Heart left ventricle (tissue), 16 donors: ENCODE data around the gene CAND2. TPM values are rescaled to one million over a fixed set of nuclear protein-coding genes. Genes with fewer than 3 reads are reported as not detected.

Experiments used
- ATAC-seq, 4 donors: fragments of 200-7000 bp; cut with Tn5 transposase; one replicate each; pipeline ENCODE4 v1.9.1; 2020 to 2022; ENCODE audit warnings: moderate library complexity in 4 of 4, mild to moderate bottlenecking in 3 of 4, moderate number of reproducible peaks in 1 of 4
- DNase-seq, 5 donors: peaks; one replicate each; pipeline ENCODE4 v3.0.0-alpha.2; 2020
- H3K27ac ChIP-seq, 12 donors: fragments of 200-600 bp; sonication (generic) in 4 of 12; one replicate each; pipeline versions ENCODE4 v1.5.0 to v1.8.0; 2016 to 2022; ENCODE audit warnings: mild to moderate bottlenecking in 2 of 12
- H3K27me3 ChIP-seq, 9 donors: fragments of 200-600 bp; sonication (generic) in 2 of 9; one replicate each; pipeline versions ENCODE4 v1.5.1 to v1.8.0; 2016 to 2022; ENCODE audit warnings: mild to moderate bottlenecking in 3 of 9
- H3K36me3 ChIP-seq, 9 donors: fragments of 200-600 bp; sonication (generic) in 2 of 9; one replicate each; pipeline versions ENCODE4 v1.5.0 to v1.8.0; 2018 to 2022; ENCODE audit warnings: mild to moderate bottlenecking in 2 of 9
- H3K4me1 ChIP-seq, 12 donors: fragments of 200-600 bp; sonication (generic) in 4 of 12; one replicate each; pipeline versions ENCODE4 v1.5.0 to v1.8.0; 2016 to 2022; ENCODE audit warnings: mild to moderate bottlenecking in 3 of 12
- H3K4me3 ChIP-seq, 12 donors: fragments of 200-600 bp; sonication (generic) in 4 of 12; one replicate each; pipeline versions ENCODE4 v1.5.0 to v1.8.0; 2017 to 2022; ENCODE audit warnings: mild to moderate bottlenecking in 9 of 12, moderate library complexity in 4 of 12
- H3K9me3 ChIP-seq, 12 donors: fragments of 200-600 bp; sonication (generic) in 4 of 12; one replicate each; pipeline versions ENCODE4 v1.5.0 to v1.8.0; 2016 to 2022; ENCODE audit warnings: mild to moderate bottlenecking in 1 of 12
- CTCF ChIP-seq, 12 donors: fragments of 200-600 bp; sonication (generic) in 4 of 12; IDR thresholded peaks; one replicate each; pipeline versions ENCODE4 v1.5.0 to v1.8.0; 2018 to 2022; ENCODE audit warnings: antibody characterized with exemption in 12 of 12, mild to moderate bottlenecking in 5 of 12
- POLR2A ChIP-seq, 2 donors: fragments of 450-650 bp; IDR thresholded peaks; one replicate each; pipeline ENCODE4 v1.6.1; 2017; ENCODE audit warnings: antibody characterized with exemption in 2 of 2, mild to moderate bottlenecking in 2 of 2, moderate library complexity in 2 of 2
- WGBS, 4 donors: extraction: QIAGEN DNeasy Blood & Tissue Kit in 2 of 4; methylation state at CpG; one replicate each; pipeline versions ENCODE4 v1.1.5 to v1.1.7; 2013 to 2018; 5-methylcytosine and 5-hydroxymethylcytosine counted together
- intact Hi-C, 10 donors: fragments of 100-400 bp; cut with DNase I; formaldehyde crosslinking; loops; one replicate each; pipeline versions ENCODE4 v1.11.1 to v1.14.2; 2022
- polyA plus RNA-seq, 2 donors: library from polyadenylated mRNA; stranded (reverse); fragments of 200-250 nt; gene quantifications; one replicate each; pipeline ENCODE4 v1.2.3, GENCODE V29; 2013
- total RNA-seq, 9 donors: library from RNA; depleted of rRNA in 2 of 9; stranded (reverse); fragments of >200 nt in 2 of 9; fragmentation: NEBNext Ultra II Directional in 3 of 9; extraction: Animal tissue kit (Norgen Biotek cat#: 25700) in 3 of 9; gene quantifications; one replicate each; pipeline versions ENCODE4 v1.1.0 to v1.2.4, GENCODE V29; 2016 to 2023
- donor health status: ischemic (EF 13 %, LVEDD 7.1; RV severe dilation, severe dysfunction).
- donor health status: healthy with polysubstance abuse.
- donor health status: DM: no; HTN: yes; CAD: no.
- donor health status: DM: no; HTN: no; CAD: no.
- donor health status: ischemic (EF 25% LVEDD 6.9; RV normal size, moderate dysfunction).
- donor health status: ischemic (EF 25% LVEDD 5.7; RV mildly dilated, moderate dysfunction).
- donor health status: healthy.
- donor health status: DM: yes; HTN: yes; CAD: no.
- donor health status: ischemic (EF 35%, LVEDD 5.7; RV mildly dilated, moderate dysfunction).
- donor health status: nonischemic (EF 11% LVEDD 7.7; RV severe dilation, severe dysfunction).
- donor health status: DM: yes; HTN: yes; CAD: no.
- donor health status: PGD.
- donor health status: ischemic (EF 29% LVEDD 5.4; RV normal size, mild dysfunction).
- donor health status: nonischemic (EF 23%, LVEDD 6.1; RV moderate dilation, normal function).

The CAND2 gene
- total and polyA plus RNA-seq, 11 donors = 11.7 to 87.5 (median 67.2) TPM

- DNase-seq (no peak), ATAC-seq (peak in 1 of 4 donors; percentile 5)
- intact Hi-C loops = no loop called here
- no peak overlapping the region for H3K27ac ChIP-seq
- H3K36me3 ChIP-seq = no peaks in the 10 kb centered on the region
- TF ChIP-seq CTCF (IDR thresholded peaks at IDR 0.05) (no peak), POLR2A (IDR thresholded peaks at IDR 0.05) (no peak)
- peaks cover 0 to 4% (median 0%) of the 10 kb centered on the region in 12 donors for H3K4me1 ChIP-seq
- H3K27me3 ChIP-seq = no peaks in the 10 kb centered on the region
- 87 to 95% (median 93%) methylated on average over 5 of the region's 5 CpGs for WGBS, 4 donors
- H3K4me3 ChIP-seq = no peak overlapping the region
- H3K9me3 ChIP-seq = no peaks in the 10 kb centered on the region
Observed at GRCh38 chr3:12856626-12857025, 60.1 kb downstream of the CAND2 start.

- Histone ChIP-seq H3K36me3 (no peaks in the 10 kb centered on the region), H3K4me1 (peaks cover 0 to 4% (median 0%) of the 10 kb centered on the region in 12 donors), H3K27me3 (no peaks in the 10 kb centered on the region), H3K4me3 (no peak overlapping the region), H3K9me3 (no peaks in the 10 kb centered on the region), H3K27ac (peak overlapping the region in 1 of 12 donors; percentile 5)
- TF ChIP-seq CTCF (IDR thresholded peaks at IDR 0.05) (no peak), POLR2A (IDR thresholded peaks at IDR 0.05) (no peak)
- DNase-seq = peak in 1 of 5 donors; percentile 17
- WGBS, 4 donors = 66 to 78% (median 71%) methylated on average over 7 of the region's 7 CpGs
- ATAC-seq = peak in 1 of 4 donors; percentile 20
- intact Hi-C loops = loop anchor here in 5 of 10 donors (10.0 kb wide), 4 partner anchors 125 to 795 kb away; no protein-coding TSS in a partner anchor
Observed at GRCh38 chr3:12859840-12860239, 63.4 kb downstream of the CAND2 start.

GRCh38 chr3:12861611-12862010 lies 65.1 kb downstream of the CAND2 start:
- WGBS, 4 donors = 69 to 86% (median 75%) methylated on average over 5 of the region's 5 CpGs
- intact Hi-C loops = loop anchor here in 5 of 10 donors (10.0 kb wide), 4 partner anchors 123 to 793 kb away; no protein-coding TSS in a partner anchor

GRCh38 chr3:12862387-12862786 lies 65.9 kb downstream of the CAND2 start:
- Histone ChIP-seq H3K4me3 (no peak overlapping the region), H3K27me3 (no peaks in the 10 kb centered on the region), H3K9me3 (peaks cover 0 to 11% (median 5%) of the 10 kb centered on the region in 12 donors), H3K27ac (no peak overlapping the region), H3K36me3 (no peaks in the 10 kb centered on the region), H3K4me1 (peaks cover 0 to 4% (median 0%) of the 10 kb centered on the region in 12 donors)
- TF ChIP-seq POLR2A (IDR thresholded peaks at IDR 0.05) (no peak), CTCF (IDR thresholded peaks at IDR 0.05) (no peak)
- no peak for DNase-seq
- 87 to 93% (median 92%) methylated on average over 8 of the region's 8 CpGs for WGBS, 4 donors
- no peak for ATAC-seq
- intact Hi-C loops = loop anchor here in 5 of 10 donors (10.0 kb wide), 4 partner anchors 122 to 792 kb away; no protein-coding TSS in a partner anchor

More at GRCh38 chr3:12861611-12862010, 65.1 kb downstream of the CAND2 start:
- ATAC-seq (no peak), DNase-seq (no peak)
- H3K4me3 ChIP-seq = no peak overlapping the region
- H3K4me1 ChIP-seq = peaks cover 0 to 4% (median 0%) of the 10 kb centered on the region in 12 donors
- no peak overlapping the region for H3K27ac ChIP-seq
- no peak for TF ChIP-seq POLR2A (IDR thresholded peaks at IDR 0.05)
- no peak for TF ChIP-seq CTCF (IDR thresholded peaks at IDR 0.05)
- no peaks in the 10 kb centered on the region for H3K27me3 ChIP-seq
- H3K9me3 ChIP-seq = peaks cover 0 to 11% (median 5%) of the 10 kb centered on the region in 12 donors
- no peaks in the 10 kb centered on the region for H3K36me3 ChIP-seq
